HAP-1 (cell line): Measurements from ENCODE around the gene TAOK2.

ENCODE experiments used
- DNase-seq, 2 experiments: peaks; one replicate each; pipeline ENCODE4 v3.0.0-alpha.2; 2016 to 2020; ENCODE audit warnings: low spot score in 2 of 2
- H3K27me3 ChIP-seq: fragments of 250-450 bp; sonication (Bioruptor Pico); 2 replicates; pipeline ENCODE4 v1.5.1; 2020; ENCODE audit warnings: low read depth, mild to moderate bottlenecking, moderate library complexity
- H3K36me3 ChIP-seq: fragments of 250-450 bp; sonication (Bioruptor Pico); replicated peaks from 2 replicates; pipeline ENCODE4 v1.5.1; 2020; ENCODE audit warnings: mild to moderate bottlenecking
- H3K4me1 ChIP-seq: fragments of 250-450 bp; sonication (Bioruptor Pico); 2 replicates; pipeline ENCODE4 v1.5.1; 2020; ENCODE audit warnings: mild to moderate bottlenecking
- H3K4me3 ChIP-seq: fragments of 250-450 bp; sonication (Bioruptor Pico); 2 replicates; pipeline ENCODE4 v1.5.1; 2020; ENCODE audit warnings: mild to moderate bottlenecking, moderate library complexity
- H3K9me3 ChIP-seq: fragments of 250-450 bp; sonication (Bioruptor Pico); 2 replicates; pipeline ENCODE4 v1.5.1; 2020; ENCODE audit warnings: mild to moderate bottlenecking, moderate library complexity
- in situ Hi-C: fragments of 300-500 bp; cut with MboI; formaldehyde crosslinking; loops from 3 replicates; pipeline ENCODE4 v1.14.3; 2020; ENCODE audit warnings: low sequenced_read_pairs, inconsistent platforms, mixed read lengths

The TAOK2 gene

DNA sequence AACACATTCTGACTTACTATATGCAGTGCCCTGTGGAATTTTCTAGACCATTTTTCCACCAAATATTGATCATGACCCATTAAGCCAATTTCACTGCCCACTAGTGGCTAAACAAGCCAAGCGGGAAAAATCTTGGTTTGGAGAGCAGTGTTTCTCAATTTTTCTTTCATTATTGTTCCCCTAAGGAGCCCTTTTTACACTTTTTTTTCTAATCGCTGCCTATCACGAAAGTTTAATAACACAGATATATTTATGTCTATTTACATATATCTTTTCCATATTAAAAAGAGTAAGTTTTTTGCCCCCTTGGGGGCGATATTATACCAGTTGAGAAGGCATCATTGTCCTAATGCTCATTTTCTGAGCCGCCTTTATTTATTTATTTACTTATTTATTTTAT lies 68.2 kb downstream of the TAOK2 start:
- no peaks in the 10 kb centered on the region for H3K36me3 ChIP-seq
- no peaks in the 10 kb centered on the region; the same call in 1 of the 2 replicates for H3K27me3 ChIP-seq
- in situ Hi-C loops = loop anchor here (25.0 kb wide), 1 partner anchor 930 kb away; no protein-coding TSS in a partner anchor
- no peak for DNase-seq
- no peaks in the 10 kb centered on the region for H3K9me3 ChIP-seq
- H3K4me1 ChIP-seq = no peaks in the 10 kb centered on the region
- H3K4me3 ChIP-seq = no peak overlapping the region
